ENCODE results near the gene DEPDC5. TPM values are rescaled to one million over a fixed set of nuclear protein-coding genes. Genes with fewer than 3 reads are reported as not detected.
A peak's percentile ranks its signal among the peaks of the same experiment; 100 is the strongest.

Gene DEPDC5
- total and polyA plus RNA-seq, 9 of the 15 experiments (the other 6 are each of a cell fraction or from before 2014, with no cell fraction given), result 2.3 to 12.3 (median 10.7) TPM

DNA sequence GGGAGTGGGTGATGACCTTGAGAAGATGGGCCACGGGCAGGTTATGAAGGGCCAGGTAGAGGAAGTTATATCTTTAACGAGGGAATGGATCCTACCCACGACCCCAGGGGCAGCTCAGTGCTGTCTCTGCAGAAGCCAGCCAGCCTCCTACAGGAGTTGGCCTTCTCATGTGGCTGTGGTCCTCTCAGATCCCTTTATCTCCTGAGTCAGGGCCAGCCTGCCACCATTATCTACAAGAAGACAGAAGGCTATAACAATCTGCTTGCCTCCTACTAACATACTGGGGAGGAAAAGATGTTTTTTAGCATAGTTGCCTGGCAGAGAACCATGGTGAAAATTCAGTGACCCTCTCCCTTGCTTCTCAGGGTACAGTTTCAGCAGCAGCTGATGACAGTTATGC is 183.5 kb downstream of the DEPDC5 start (continued):
- peak; percentile 71; the same call in 1 of the 2 replicates for TF ChIP-seq FOXM1 (IDR thresholded peaks at IDR 0.05; ENCODE audit: low read depth)
- no peak for TF ChIP-seq FOXM1 (CRISPR knock-in tag; IDR thresholded peaks at IDR 0.05; ENCODE audit: low read depth)
- no peak for TF ChIP-seq ZNF347 (CRISPR knock-in tag; IDR thresholded peaks at IDR 0.05; ENCODE audit: low read depth)
- peak; percentile 97 for TF ChIP-seq CBFA2T3 (IDR thresholded peaks at IDR 0.05)
- no peak for TF ChIP-seq PTBP1 (IDR thresholded peaks at IDR 0.05; ENCODE audit: low read depth, low read length)
- TF ChIP-seq, protein P1, sequence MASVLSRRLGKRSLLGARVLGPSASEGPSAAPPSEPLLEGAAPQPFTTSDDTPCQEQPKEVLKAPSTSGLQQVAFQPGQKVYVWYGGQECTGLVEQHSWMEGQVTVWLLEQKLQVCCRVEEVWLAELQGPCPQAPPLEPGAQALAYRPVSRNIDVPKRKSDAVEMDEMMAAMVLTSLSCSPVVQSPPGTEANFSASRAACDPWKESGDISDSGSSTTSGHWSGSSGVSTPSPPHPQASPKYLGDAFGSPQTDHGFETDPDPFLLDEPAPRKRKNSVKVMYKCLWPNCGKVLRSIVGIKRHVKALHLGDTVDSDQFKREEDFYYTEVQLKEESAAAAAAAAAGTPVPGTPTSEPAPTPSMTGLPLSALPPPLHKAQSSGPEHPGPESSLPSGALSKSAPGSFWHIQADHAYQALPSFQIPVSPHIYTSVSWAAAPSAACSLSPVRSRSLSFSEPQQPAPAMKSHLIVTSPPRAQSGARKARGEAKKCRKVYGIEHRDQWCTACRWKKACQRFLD (CRISPR knock-in tag; IDR thresholded peaks at IDR 0.05), result peak; percentile 70; the same call in 1 of the 2 replicates
- no peak for TF ChIP-seq GATAD2A (IDR thresholded peaks at IDR 0.05)
- no peak for TF ChIP-seq SLC30A9 (CRISPR knock-in tag; IDR thresholded peaks at IDR 0.05)
- TF ChIP-seq BCOR (IDR thresholded peaks at IDR 0.05), result no peak
- TF ChIP-seq ZNF384 (IDR thresholded peaks at IDR 0.05; ENCODE audit: low read depth, low read length), result no peak
- no peak for TF ChIP-seq BRD4 (IDR thresholded peaks at IDR 0.05)
- no peak for TF ChIP-seq DDX20 (tag; IDR thresholded peaks at IDR 0.05; ENCODE audit: low read depth)
- no peak for TF ChIP-seq CHD2 (IDR thresholded peaks at IDR 0.05; ENCODE audit: low read depth, low read length)
- peak; percentile 75; the same call in 1 of the 2 replicates for TF ChIP-seq EP300 (IDR thresholded peaks at IDR 0.05; ENCODE audit: low read length)
- no peak for TF ChIP-seq ESRRA (IDR thresholded peaks at IDR 0.05; ENCODE audit: borderline replicate concordance, low read depth)
- TF ChIP-seq CBX8 (IDR thresholded peaks at IDR 0.05; ENCODE audit: borderline replicate concordance, extremely low read depth, low read depth, low read length, poor library complexity, severe bottlenecking), result no peak
- TF ChIP-seq, protein P2, sequence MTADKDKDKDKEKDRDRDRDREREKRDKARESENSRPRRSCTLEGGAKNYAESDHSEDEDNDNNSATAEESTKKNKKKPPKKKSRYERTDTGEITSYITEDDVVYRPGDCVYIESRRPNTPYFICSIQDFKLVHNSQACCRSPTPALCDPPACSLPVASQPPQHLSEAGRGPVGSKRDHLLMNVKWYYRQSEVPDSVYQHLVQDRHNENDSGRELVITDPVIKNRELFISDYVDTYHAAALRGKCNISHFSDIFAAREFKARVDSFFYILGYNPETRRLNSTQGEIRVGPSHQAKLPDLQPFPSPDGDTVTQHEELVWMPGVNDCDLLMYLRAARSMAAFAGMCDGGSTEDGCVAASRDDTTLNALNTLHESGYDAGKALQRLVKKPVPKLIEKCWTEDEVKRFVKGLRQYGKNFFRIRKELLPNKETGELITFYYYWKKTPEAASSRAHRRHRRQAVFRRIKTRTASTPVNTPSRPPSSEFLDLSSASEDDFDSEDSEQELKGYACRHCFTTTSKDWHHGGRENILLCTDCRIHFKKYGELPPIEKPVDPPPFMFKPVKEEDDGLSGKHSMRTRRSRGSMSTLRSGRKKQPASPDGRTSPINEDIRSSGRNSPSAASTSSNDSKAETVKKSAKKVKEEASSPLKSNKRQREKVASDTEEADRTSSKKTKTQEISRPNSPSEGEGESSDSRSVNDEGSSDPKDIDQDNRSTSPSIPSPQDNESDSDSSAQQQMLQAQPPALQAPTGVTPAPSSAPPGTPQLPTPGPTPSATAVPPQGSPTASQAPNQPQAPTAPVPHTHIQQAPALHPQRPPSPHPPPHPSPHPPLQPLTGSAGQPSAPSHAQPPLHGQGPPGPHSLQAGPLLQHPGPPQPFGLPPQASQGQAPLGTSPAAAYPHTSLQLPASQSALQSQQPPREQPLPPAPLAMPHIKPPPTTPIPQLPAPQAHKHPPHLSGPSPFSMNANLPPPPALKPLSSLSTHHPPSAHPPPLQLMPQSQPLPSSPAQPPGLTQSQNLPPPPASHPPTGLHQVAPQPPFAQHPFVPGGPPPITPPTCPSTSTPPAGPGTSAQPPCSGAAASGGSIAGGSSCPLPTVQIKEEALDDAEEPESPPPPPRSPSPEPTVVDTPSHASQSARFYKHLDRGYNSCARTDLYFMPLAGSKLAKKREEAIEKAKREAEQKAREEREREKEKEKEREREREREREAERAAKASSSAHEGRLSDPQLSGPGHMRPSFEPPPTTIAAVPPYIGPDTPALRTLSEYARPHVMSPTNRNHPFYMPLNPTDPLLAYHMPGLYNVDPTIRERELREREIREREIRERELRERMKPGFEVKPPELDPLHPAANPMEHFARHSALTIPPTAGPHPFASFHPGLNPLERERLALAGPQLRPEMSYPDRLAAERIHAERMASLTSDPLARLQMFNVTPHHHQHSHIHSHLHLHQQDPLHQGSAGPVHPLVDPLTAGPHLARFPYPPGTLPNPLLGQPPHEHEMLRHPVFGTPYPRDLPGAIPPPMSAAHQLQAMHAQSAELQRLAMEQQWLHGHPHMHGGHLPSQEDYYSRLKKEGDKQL (CRISPR knock-in tag; IDR thresholded peaks at IDR 0.05; ENCODE audit: borderline replicate concordance), result no peak
- TF ChIP-seq, protein P3, sequence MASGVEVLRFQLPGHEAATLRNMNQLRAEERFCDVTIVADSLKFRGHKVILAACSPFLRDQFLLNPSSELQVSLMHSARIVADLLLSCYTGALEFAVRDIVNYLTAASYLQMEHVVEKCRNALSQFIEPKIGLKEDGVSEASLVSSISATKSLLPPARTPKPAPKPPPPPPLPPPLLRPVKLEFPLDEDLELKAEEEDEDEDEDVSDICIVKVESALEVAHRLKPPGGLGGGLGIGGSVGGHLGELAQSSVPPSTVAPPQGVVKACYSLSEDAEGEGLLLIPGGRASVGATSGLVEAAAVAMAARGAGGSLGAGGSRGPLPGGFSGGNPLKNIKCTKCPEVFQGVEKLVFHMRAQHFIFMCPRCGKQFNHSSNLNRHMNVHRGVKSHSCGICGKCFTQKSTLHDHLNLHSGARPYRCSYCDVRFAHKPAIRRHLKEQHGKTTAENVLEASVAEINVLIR (CRISPR knock-in tag; IDR thresholded peaks at IDR 0.05), result no peak
- TF ChIP-seq, protein P4, sequence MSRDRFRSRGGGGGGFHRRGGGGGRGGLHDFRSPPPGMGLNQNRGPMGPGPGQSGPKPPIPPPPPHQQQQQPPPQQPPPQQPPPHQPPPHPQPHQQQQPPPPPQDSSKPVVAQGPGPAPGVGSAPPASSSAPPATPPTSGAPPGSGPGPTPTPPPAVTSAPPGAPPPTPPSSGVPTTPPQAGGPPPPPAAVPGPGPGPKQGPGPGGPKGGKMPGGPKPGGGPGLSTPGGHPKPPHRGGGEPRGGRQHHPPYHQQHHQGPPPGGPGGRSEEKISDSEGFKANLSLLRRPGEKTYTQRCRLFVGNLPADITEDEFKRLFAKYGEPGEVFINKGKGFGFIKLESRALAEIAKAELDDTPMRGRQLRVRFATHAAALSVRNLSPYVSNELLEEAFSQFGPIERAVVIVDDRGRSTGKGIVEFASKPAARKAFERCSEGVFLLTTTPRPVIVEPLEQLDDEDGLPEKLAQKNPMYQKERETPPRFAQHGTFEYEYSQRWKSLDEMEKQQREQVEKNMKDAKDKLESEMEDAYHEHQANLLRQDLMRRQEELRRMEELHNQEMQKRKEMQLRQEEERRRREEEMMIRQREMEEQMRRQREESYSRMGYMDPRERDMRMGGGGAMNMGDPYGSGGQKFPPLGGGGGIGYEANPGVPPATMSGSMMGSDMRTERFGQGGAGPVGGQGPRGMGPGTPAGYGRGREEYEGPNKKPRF (IDR thresholded peaks at IDR 0.05; ENCODE audit: low read depth, low read length), result no peak

Measured in K562 (cell line).